GM13977 (cell line): ENCODE data around the gene GPR158.

ENCODE experiments used
- DNase-seq: peaks from one replicate; pipeline ENCODE4 v3.0.0; 2012; ENCODE audit warnings: low spot score
- in situ Hi-C: fragments of 300-500 bp; cut with MboI; formaldehyde crosslinking; loops from one replicate; pipeline ENCODE4 v1.12.0; 2022; ENCODE audit warnings: low sequenced_read_pairs, low pct_unique_long_range_greater_than_20kb, mixed read lengths, inconsistent platforms; ENCODE audit not compliant: unreplicated experiment
- TF ChIP-seq, protein P1 (sequence below): IDR thresholded peaks from 2 replicates; pipeline ENCODE4 v1.5.1; 2012; ENCODE audit warnings: mild to moderate bottlenecking, control low read depth; ENCODE audit not compliant: insufficient read depth; ENCODE audit errors: extremely low read depth, missing control alignments

GPR158 gene

DNA sequence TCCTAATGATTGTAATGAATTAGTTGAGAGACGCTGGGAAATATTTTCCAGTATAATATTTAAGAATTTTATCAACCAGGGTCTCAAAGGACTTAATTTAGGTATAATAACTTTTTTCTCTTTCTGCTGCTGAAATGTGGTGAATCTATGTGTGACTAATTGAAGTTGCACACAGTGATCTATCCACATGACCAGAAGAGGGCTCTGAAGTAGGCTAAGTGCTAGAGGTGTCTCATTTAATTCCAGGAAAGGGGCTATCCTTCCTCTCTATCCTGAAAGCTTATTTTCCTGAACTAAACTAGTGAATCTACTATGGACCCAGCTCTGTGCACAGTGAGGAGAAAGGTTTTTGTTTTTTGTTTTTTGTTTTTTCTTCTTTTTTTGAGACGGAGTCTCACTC lies 464.8 kb downstream of the GPR158 start:
- in situ Hi-C loops, result no loop called here
- no peak for DNase-seq

DNA sequence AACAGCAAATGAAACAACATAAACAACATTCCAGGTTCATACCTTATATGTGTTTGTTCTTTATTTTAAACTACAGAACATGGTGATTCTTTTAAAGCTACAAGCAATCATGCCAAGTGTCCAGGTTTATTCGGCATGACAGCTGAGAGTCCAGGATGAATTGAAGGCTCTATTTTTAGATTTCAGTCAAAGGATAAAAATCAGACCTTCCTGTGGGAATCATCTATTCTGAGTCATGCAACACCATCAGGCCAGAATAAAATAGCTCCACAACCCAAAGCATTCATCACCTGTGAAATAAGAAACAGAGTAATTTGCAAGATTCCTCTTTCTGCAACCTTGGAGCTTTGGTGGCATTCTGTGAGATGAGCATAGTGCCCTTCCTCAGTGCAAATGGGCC lies 466.8 kb downstream of the GPR158 start:
- in situ Hi-C loops, result no loop called here
- TF ChIP-seq, protein P1, sequence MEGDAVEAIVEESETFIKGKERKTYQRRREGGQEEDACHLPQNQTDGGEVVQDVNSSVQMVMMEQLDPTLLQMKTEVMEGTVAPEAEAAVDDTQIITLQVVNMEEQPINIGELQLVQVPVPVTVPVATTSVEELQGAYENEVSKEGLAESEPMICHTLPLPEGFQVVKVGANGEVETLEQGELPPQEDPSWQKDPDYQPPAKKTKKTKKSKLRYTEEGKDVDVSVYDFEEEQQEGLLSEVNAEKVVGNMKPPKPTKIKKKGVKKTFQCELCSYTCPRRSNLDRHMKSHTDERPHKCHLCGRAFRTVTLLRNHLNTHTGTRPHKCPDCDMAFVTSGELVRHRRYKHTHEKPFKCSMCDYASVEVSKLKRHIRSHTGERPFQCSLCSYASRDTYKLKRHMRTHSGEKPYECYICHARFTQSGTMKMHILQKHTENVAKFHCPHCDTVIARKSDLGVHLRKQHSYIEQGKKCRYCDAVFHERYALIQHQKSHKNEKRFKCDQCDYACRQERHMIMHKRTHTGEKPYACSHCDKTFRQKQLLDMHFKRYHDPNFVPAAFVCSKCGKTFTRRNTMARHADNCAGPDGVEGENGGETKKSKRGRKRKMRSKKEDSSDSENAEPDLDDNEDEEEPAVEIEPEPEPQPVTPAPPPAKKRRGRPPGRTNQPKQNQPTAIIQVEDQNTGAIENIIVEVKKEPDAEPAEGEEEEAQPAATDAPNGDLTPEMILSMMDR, result no peak
- no peak for DNase-seq

More for the DNA sequence above, 464.8 kb downstream of the GPR158 start:
- TF ChIP-seq, protein P1, result no peak

DNA sequence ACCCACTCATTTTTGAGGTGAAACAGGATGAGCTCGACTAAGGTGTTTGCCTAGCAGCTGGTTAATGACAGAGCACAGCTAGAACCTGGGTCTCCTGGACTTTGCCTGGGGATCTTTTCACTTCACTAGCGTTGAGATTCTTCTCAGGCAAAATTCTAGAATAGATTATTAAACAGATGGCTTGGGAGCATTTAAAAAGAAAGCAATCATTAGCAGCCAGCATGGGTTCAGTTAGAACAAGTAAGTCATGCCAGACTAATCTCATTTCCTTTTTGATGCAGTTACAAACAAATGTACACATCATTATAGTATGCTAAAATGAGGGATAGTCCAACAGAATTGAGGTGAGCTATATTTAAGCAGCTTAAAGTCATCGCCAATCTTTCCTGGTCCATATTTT lies 467.9 kb downstream of the GPR158 start:
- TF ChIP-seq, protein P1, result no peak
- in situ Hi-C loops, result no loop called here
- no peak for DNase-seq

DNA sequence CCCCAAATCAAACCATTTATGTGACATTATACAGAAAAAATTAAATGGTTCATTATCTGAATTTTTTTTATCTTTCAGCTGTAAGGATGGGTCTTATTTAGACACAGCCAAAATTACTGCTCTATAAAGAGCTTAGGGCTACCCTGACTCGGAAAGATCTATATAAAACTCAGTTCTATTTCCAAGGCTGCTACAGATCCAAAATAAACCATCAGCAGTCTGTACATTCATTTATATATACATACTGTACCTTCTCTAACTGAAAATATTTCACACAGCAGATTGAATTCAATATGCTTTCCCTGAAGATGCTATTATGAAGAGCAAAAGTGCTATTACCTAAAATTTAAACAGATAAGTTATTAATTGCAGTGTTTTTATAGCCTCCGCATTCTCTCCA lies 471.6 kb downstream of the GPR158 start:
- in situ Hi-C loops, result no loop called here
- DNase-seq, result no peak
- TF ChIP-seq, protein P1, result no peak

DNA sequence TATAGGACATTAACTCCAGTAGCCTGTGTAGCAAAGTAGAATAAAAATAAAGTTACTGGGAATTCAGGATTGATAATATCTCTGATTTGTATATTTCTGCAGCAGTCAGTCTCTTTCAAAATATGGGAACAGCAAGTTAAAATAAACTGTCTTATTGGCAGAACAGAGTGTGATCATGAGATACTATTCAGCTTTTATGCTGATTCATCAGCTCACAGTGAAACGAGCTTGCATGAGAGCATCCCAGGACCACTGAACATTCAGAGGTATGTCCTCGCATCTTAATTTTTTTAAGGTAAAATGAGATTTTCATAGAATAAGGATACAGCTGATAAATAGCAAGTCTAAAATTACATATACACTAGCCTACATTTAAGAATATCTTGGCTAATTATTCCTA lies 476.7 kb downstream of the GPR158 start:
- DNase-seq, result no peak
- in situ Hi-C loops, result no loop called here

More for the DNA sequence above, 476.7 kb downstream of the GPR158 start:
- TF ChIP-seq, protein P1, result no peak
